Loucy (cell line): ENCODE measurements around the gene TLE2.

Experiments
- H2AFZ ChIP-seq: fragments of 200-600 bp; sonication (generic); 2 replicates; pipeline ENCODE4 v1.6.0; 2016; ENCODE audit warnings: antibody characterized with exemption, mild to moderate bottlenecking, low read length, moderate library complexity
- H3F3A ChIP-seq: fragments of 200-600 bp; 2 replicates; pipeline ENCODE4 v1.6.0; 2016; ENCODE audit warnings: antibody characterized with exemption, low read depth, mild to moderate bottlenecking
- H3K27me3 ChIP-seq: fragments of 200-600 bp; sonication (generic); 2 replicates; pipeline ENCODE4 v1.6.1; 2014; ENCODE audit warnings: low read length, mild to moderate bottlenecking; ENCODE audit not compliant: insufficient read depth, poor library complexity, severe bottlenecking
- H3K36me3 ChIP-seq: fragments of 200-600 bp; sonication (generic); 2 replicates; pipeline ENCODE4 v1.6.1; 2016; ENCODE audit warnings: low read length; ENCODE audit not compliant: insufficient read depth
- H3K4me1 ChIP-seq: fragments of 200-600 bp; sonication (generic); 2 replicates; pipeline ENCODE4 v1.5.1; 2014; ENCODE audit warnings: low read length, mild to moderate bottlenecking; ENCODE audit not compliant: insufficient read depth, poor library complexity, severe bottlenecking
- H3K4me2 ChIP-seq: fragments of 200-600 bp; sonication (generic); 2 replicates; pipeline ENCODE4 v1.6.0; 2014; ENCODE audit warnings: antibody characterized with exemption, low read length, low read depth, mild to moderate bottlenecking; ENCODE audit not compliant: poor library complexity, severe bottlenecking
- H3K4me3 ChIP-seq: fragments of 200-600 bp; sonication (generic); 2 replicates; pipeline ENCODE4 v1.5.1; 2014; ENCODE audit warnings: low read length, mild to moderate bottlenecking, mixed read lengths; ENCODE audit not compliant: poor library complexity, severe bottlenecking
- H3K79me2 ChIP-seq: fragments of 200-600 bp; sonication (generic); 2 replicates; pipeline ENCODE4 v1.6.1; 2014; ENCODE audit warnings: low read length; ENCODE audit not compliant: insufficient read depth
- H3K9ac ChIP-seq: fragments of 200-600 bp; sonication (generic); 2 replicates; pipeline ENCODE4 v1.6.0; 2014; ENCODE audit warnings: mild to moderate bottlenecking, low read depth, low read length, moderate library complexity; ENCODE audit not compliant: poor library complexity, severe bottlenecking
- H3K9me2 ChIP-seq: fragments of 200-600 bp; sonication (generic); replicated peaks from 2 replicates; pipeline ENCODE4 v1.6.1; 2016; ENCODE audit warnings: low read depth, low read length, mixed read lengths
- H3K9me3 ChIP-seq: fragments of 200-600 bp; sonication (generic); 2 replicates; pipeline ENCODE4 v1.6.1; 2014; ENCODE audit warnings: mild to moderate bottlenecking, antibody characterized with exemption, low read length, low read depth; ENCODE audit not compliant: insufficient read depth
- H4K20me1 ChIP-seq: fragments of 200-600 bp; sonication (generic); 2 replicates; pipeline ENCODE4 v1.6.0; 2014; ENCODE audit warnings: antibody characterized with exemption, low read length, mild to moderate bottlenecking; ENCODE audit not compliant: insufficient read depth, poor library complexity, severe bottlenecking
- CTCF ChIP-seq: fragments of 200-600 bp; sonication (generic); conservative IDR thresholded peaks from 2 replicates; pipeline ENCODE4 v1.5.1; 2014; ENCODE audit warnings: mild to moderate bottlenecking, antibody characterized with exemption, low read length
- EZH2phosphoT487 ChIP-seq: fragments of 200-600 bp; IDR thresholded peaks from 2 replicates; pipeline ENCODE4 v1.6.1; 2018; ENCODE audit warnings: antibody characterized with exemption, mild to moderate bottlenecking, moderate library complexity, borderline replicate concordance

Gene TLE2

GRCh38 chr19:3045885-3046697 is 17.0 kb upstream of the TLE2 start:
- no peaks in the 10 kb centered on the region for H3K79me2 ChIP-seq
- no peaks in the 10 kb centered on the region for H3K9me2 ChIP-seq
- no peaks in the 10 kb centered on the region for H3F3A ChIP-seq
- H3K9me3 ChIP-seq, result no peaks in the 10 kb centered on the region
- no peaks in the 10 kb centered on the region for H3K27me3 ChIP-seq
- no peaks in the 10 kb centered on the region for H3K36me3 ChIP-seq
- no peak overlapping the region for H3K4me3 ChIP-seq
- H3K9ac ChIP-seq, result no peak overlapping the region
- H2AFZ ChIP-seq, result no peak overlapping the region
- no peaks in the 10 kb centered on the region for H4K20me1 ChIP-seq
- TF ChIP-seq CTCF, result no peak
- TF ChIP-seq EZH2phosphoT487, result no peak
- peaks cover 5% of the 10 kb centered on the region for H3K4me1 ChIP-seq
- no peak overlapping the region for H3K4me2 ChIP-seq

- H3K9ac ChIP-seq, result no peak overlapping the region
- no peaks in the 10 kb centered on the region for H3K9me3 ChIP-seq
- H3K27me3 ChIP-seq, result no peaks in the 10 kb centered on the region
- no peak overlapping the region for H3K4me2 ChIP-seq
- no peaks in the 10 kb centered on the region for H3K9me2 ChIP-seq
- no peaks in the 10 kb centered on the region for H3K36me3 ChIP-seq
- TF ChIP-seq CTCF (no peak), EZH2phosphoT487 (no peak)
- no peaks in the 10 kb centered on the region for H3F3A ChIP-seq
- H2AFZ ChIP-seq, result no peak overlapping the region
- no peaks in the 10 kb centered on the region for H4K20me1 ChIP-seq
- H3K4me1 ChIP-seq, result peaks cover 5% of the 10 kb centered on the region
- H3K79me2 ChIP-seq, result no peaks in the 10 kb centered on the region
- no peak overlapping the region for H3K4me3 ChIP-seq
Observed at GRCh38 chr19:3045191-3045590, 16.1 kb upstream of the TLE2 start.

GRCh38 chr19:3042621-3043267 is 13.7 kb upstream of the TLE2 start:
- no peaks in the 10 kb centered on the region for H3K36me3 ChIP-seq
- H3K9ac ChIP-seq, result no peak overlapping the region
- no peaks in the 10 kb centered on the region for H3F3A ChIP-seq
- no peaks in the 10 kb centered on the region for H4K20me1 ChIP-seq
- no peaks in the 10 kb centered on the region for H3K9me2 ChIP-seq
- no peaks in the 10 kb centered on the region for H3K27me3 ChIP-seq
- no peaks in the 10 kb centered on the region for H3K79me2 ChIP-seq
- H3K4me2 ChIP-seq, result no peak overlapping the region
- peaks cover 5% of the 10 kb centered on the region for H3K4me1 ChIP-seq
- H3K9me3 ChIP-seq, result no peaks in the 10 kb centered on the region
- TF ChIP-seq EZH2phosphoT487 (no peak), CTCF (no peak)
- no peak overlapping the region for H3K4me3 ChIP-seq
- H2AFZ ChIP-seq, result no peak overlapping the region
